ENCODE measurements around the gene LARP6.
"Not testable (repeated sequence)": the region's sequence is repeated elsewhere in the genome, so short reads cannot be mapped to it uniquely, and the experiment has no call there.

LARP6 gene

GRCh38 chr15:70863450-70864218, 9.7 kb upstream of the LARP6 start:
- Histone ChIP-seq H3K36me3 (no peaks in the 10 kb centered on the region), H3K27me3 (ENCODE audit: insufficient read depth, low read depth, severe bottlenecking) (no peaks in the 10 kb centered on the region), H3K4me3 (ENCODE audit: low read depth, low read length) (no peak overlapping the region), H3K27ac (no peak overlapping the region), H3K9me3 (ENCODE audit: severe bottlenecking) (no peaks in the 10 kb centered on the region)
- TF ChIP-seq CTCF (IDR thresholded peaks at IDR 0.05; ENCODE audit: low read depth, low read length): no peak
- no peak for DNase-seq

DNA sequence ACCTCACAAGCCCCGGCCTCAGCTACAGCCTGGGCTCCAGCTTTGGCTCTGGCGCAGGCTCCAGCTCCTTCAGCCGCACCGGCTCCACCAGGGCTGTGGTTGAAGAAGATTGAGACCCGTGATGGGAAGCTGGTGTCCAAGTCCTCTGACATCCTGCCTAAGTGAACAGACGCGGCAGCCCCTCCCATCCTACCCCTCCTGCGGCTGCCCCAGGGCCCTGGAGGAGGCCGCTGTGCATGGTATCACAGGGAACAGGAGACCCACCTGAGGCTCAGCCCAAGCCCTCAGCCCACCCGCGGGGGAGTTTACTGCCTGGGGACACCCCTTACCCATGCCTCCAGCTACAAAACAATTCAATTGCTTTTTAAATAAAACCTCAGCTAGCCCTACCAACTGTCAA, 6.0 kb upstream of the LARP6 start:
- no peak for TF ChIP-seq CTCF (IDR thresholded peaks at IDR 0.05; ENCODE audit: low read depth, low read length)
- Histone ChIP-seq H3K36me3 (no peaks in the 10 kb centered on the region), H3K27me3 (ENCODE audit: insufficient read depth, low read depth, severe bottlenecking) (no peaks in the 10 kb centered on the region)

DNA sequence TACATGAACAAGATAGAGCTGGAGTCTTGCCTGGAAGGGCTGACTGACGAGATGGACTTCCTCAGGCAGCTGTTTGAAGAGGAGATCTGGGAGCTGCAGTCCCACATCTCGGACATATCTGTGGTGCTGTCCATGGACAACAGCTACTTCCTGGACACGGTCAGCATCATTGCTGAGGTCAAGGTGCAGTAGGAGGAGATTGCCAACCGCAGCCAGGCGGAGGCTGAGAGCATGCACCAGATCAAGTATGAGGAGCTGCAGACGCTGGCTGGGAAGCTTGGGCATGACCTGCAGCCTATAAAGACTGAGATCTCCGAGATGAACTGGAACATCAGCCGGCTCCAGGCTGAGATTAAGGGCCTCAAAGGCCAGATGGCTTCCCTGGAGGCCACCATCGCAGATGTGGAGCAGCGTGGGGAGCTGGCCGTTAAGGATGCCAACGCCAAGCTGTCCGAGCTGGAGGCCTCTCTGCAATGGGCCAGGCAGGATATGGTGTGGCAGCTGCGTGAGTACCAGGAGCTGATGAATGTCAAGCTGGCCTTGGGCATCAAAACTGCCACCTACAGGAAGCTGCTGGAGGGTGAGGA, 5.5 kb upstream of the LARP6 start:
- H3K4me3 ChIP-seq (ENCODE audit: low read depth, low read length): no peak overlapping the region
- no peaks in the 10 kb centered on the region for H3K27me3 ChIP-seq (ENCODE audit: insufficient read depth, low read depth, severe bottlenecking)
- no peaks in the 10 kb centered on the region for H3K36me3 ChIP-seq
- H3K9me3 ChIP-seq (ENCODE audit: severe bottlenecking): no peaks in the 10 kb centered on the region
- no peak for DNase-seq
- TF ChIP-seq CTCF (IDR thresholded peaks at IDR 0.05; ENCODE audit: low read depth, low read length): no peak
- no peak overlapping the region for H3K27ac ChIP-seq

More for the DNA sequence above, 6.0 kb upstream of the LARP6 start:
- Histone ChIP-seq H3K9me3 (ENCODE audit: severe bottlenecking) (no peaks in the 10 kb centered on the region), H3K27ac (no peak overlapping the region), H3K4me3 (ENCODE audit: low read depth, low read length) (no peak overlapping the region)
- no peak for DNase-seq

- H3K27me3 ChIP-seq (ENCODE audit: insufficient read depth, low read depth, severe bottlenecking); H3K4me3 ChIP-seq (ENCODE audit: low read depth, low read length); H3K27ac ChIP-seq; H3K9me3 ChIP-seq (ENCODE audit: severe bottlenecking); H3K36me3 ChIP-seq; DNase-seq: not testable (repeated sequence)
These were observed 4.8 kb upstream of the LARP6 start for GRCh38 chr15:70858614-70859321.

DNA sequence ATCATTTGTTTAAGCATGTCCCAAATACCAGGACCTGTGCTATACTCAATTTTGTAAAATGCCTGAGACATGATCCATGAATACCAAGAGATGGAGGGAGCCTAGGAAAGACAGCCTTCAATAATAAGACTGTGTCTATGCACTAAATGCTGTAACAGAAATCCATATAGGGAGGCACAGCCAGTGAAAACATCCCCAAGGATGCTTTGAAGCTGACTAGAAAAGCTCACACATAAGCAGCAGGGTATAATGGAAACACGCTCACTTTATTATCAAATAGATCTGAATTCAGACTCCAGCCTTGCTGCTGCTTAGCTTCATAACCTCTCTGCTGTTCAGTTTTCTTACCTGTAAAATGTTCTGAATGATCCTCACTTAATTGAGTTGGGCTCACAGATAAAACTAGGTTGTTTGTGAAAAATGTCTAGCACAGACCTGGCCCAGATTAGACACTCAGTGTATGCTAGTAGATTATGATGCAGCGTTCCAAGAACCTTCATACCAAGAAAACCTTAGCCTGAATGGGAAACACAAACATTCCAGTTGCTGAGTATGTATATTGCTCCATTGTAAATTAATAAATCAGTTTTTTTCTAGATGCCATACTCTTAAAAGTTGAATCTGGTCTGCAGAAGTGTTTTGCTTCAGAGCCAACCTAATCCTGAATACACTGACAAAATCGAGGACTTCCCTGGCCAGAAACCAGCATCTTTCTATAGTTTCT, 3.8 kb upstream of the LARP6 start:
- Histone ChIP-seq H3K27ac (no peak overlapping the region), H3K27me3 (ENCODE audit: insufficient read depth, low read depth, severe bottlenecking) (no peaks in the 10 kb centered on the region)

More for the DNA sequence above, 3.8 kb upstream of the LARP6 start:
- TF ChIP-seq CTCF (IDR thresholded peaks at IDR 0.05; ENCODE audit: low read depth, low read length): no peak
- H3K36me3 ChIP-seq: no peaks in the 10 kb centered on the region
- H3K4me3 ChIP-seq (ENCODE audit: low read depth, low read length): no peak overlapping the region
- H3K9me3 ChIP-seq (ENCODE audit: severe bottlenecking): no peaks in the 10 kb centered on the region
- DNase-seq: no peak

All from WERI-Rb-1 (cell line).